Heart left ventricle (tissue), 16 donors: ENCODE data around the gene CNDP1. TPM values are rescaled to one million over a fixed set of nuclear protein-coding genes. Genes with fewer than 3 reads are reported as not detected.

Experiments
- ATAC-seq, 4 donors: fragments of 200-7000 bp; cut with Tn5 transposase; one replicate each; pipeline ENCODE4 v1.9.1; 2020 to 2022; ENCODE audit warnings: moderate library complexity in 4 of 4, mild to moderate bottlenecking in 3 of 4, moderate number of reproducible peaks in 1 of 4
- DNase-seq, 5 donors: peaks; one replicate each; pipeline ENCODE4 v3.0.0-alpha.2; 2020
- H3K27ac ChIP-seq, 12 donors: fragments of 200-600 bp; sonication (generic) in 4 of 12; one replicate each; pipeline versions ENCODE4 v1.5.0 to v1.8.0; 2016 to 2022; ENCODE audit warnings: mild to moderate bottlenecking in 2 of 12
- H3K27me3 ChIP-seq, 9 donors: fragments of 200-600 bp; sonication (generic) in 2 of 9; one replicate each; pipeline versions ENCODE4 v1.5.1 to v1.8.0; 2016 to 2022; ENCODE audit warnings: mild to moderate bottlenecking in 3 of 9
- H3K36me3 ChIP-seq, 9 donors: fragments of 200-600 bp; sonication (generic) in 2 of 9; one replicate each; pipeline versions ENCODE4 v1.5.0 to v1.8.0; 2018 to 2022; ENCODE audit warnings: mild to moderate bottlenecking in 2 of 9
- H3K4me1 ChIP-seq, 12 donors: fragments of 200-600 bp; sonication (generic) in 4 of 12; one replicate each; pipeline versions ENCODE4 v1.5.0 to v1.8.0; 2016 to 2022; ENCODE audit warnings: mild to moderate bottlenecking in 3 of 12
- H3K4me3 ChIP-seq, 12 donors: fragments of 200-600 bp; sonication (generic) in 4 of 12; one replicate each; pipeline versions ENCODE4 v1.5.0 to v1.8.0; 2017 to 2022; ENCODE audit warnings: mild to moderate bottlenecking in 9 of 12, moderate library complexity in 4 of 12
- H3K9me3 ChIP-seq, 12 donors: fragments of 200-600 bp; sonication (generic) in 4 of 12; one replicate each; pipeline versions ENCODE4 v1.5.0 to v1.8.0; 2016 to 2022; ENCODE audit warnings: mild to moderate bottlenecking in 1 of 12
- CTCF ChIP-seq, 12 donors: fragments of 200-600 bp; sonication (generic) in 4 of 12; IDR thresholded peaks; one replicate each; pipeline versions ENCODE4 v1.5.0 to v1.8.0; 2018 to 2022; ENCODE audit warnings: antibody characterized with exemption in 12 of 12, mild to moderate bottlenecking in 5 of 12
- POLR2A ChIP-seq, 2 donors: fragments of 450-650 bp; IDR thresholded peaks; one replicate each; pipeline ENCODE4 v1.6.1; 2017; ENCODE audit warnings: antibody characterized with exemption in 2 of 2, mild to moderate bottlenecking in 2 of 2, moderate library complexity in 2 of 2
- WGBS, 4 donors: extraction: QIAGEN DNeasy Blood & Tissue Kit in 2 of 4; methylation state at CpG; one replicate each; pipeline versions ENCODE4 v1.1.5 to v1.1.7; 2013 to 2018; 5-methylcytosine and 5-hydroxymethylcytosine counted together
- intact Hi-C, 10 donors: fragments of 100-400 bp; cut with DNase I; formaldehyde crosslinking; loops; one replicate each; pipeline versions ENCODE4 v1.11.1 to v1.14.2; 2022
- polyA plus RNA-seq, 2 donors: library from polyadenylated mRNA; stranded (reverse); fragments of 200-250 nt; gene quantifications; one replicate each; pipeline ENCODE4 v1.2.3, GENCODE V29; 2013
- total RNA-seq, 9 donors: library from RNA; depleted of rRNA in 2 of 9; stranded (reverse); fragments of >200 nt in 2 of 9; fragmentation: NEBNext Ultra II Directional in 3 of 9; extraction: Animal tissue kit (Norgen Biotek cat#: 25700) in 3 of 9; gene quantifications; one replicate each; pipeline versions ENCODE4 v1.1.0 to v1.2.4, GENCODE V29; 2016 to 2023
- donor health status: ischemic (EF 13 %, LVEDD 7.1; RV severe dilation, severe dysfunction).
- donor health status: healthy with polysubstance abuse.
- donor health status: DM: no; HTN: yes; CAD: no.
- donor health status: DM: no; HTN: no; CAD: no.
- donor health status: ischemic (EF 25% LVEDD 6.9; RV normal size, moderate dysfunction).
- donor health status: ischemic (EF 25% LVEDD 5.7; RV mildly dilated, moderate dysfunction).
- donor health status: healthy.
- donor health status: DM: yes; HTN: yes; CAD: no.
- donor health status: ischemic (EF 35%, LVEDD 5.7; RV mildly dilated, moderate dysfunction).
- donor health status: nonischemic (EF 11% LVEDD 7.7; RV severe dilation, severe dysfunction).
- donor health status: DM: yes; HTN: yes; CAD: no.
- donor health status: PGD.
- donor health status: ischemic (EF 29% LVEDD 5.4; RV normal size, mild dysfunction).
- donor health status: nonischemic (EF 23%, LVEDD 6.1; RV moderate dilation, normal function).

Gene CNDP1
- total and polyA plus RNA-seq, 11 donors, result 0.03 TPM; not detected in 10

GRCh38 chr18:74488864-74489263 lies 45.4 kb upstream of the CNDP1 start:
- TF ChIP-seq POLR2A (IDR thresholded peaks at IDR 0.05) (no peak), CTCF (IDR thresholded peaks at IDR 0.05) (no peak)
- H3K27ac ChIP-seq, result no peak overlapping the region
- ATAC-seq (no peak), DNase-seq (no peak)
- H3K27me3 ChIP-seq, result no peaks in the 10 kb centered on the region
- H3K36me3 ChIP-seq, result no peaks in the 10 kb centered on the region
- WGBS, 4 donors, result 90 to 95% (median 92%) methylated on average over 8 of the region's 8 CpGs
- intact Hi-C loops, result loop anchor here in 2 of 10 donors (5.0 kb wide), 2 partner anchors 37 to 292 kb away; no protein-coding TSS in a partner anchor
- peaks cover 0 to 4% (median 0%) of the 10 kb centered on the region in 12 donors for H3K9me3 ChIP-seq
- H3K4me1 ChIP-seq, result peaks cover 0 to 19% (median 7%) of the 10 kb centered on the region in 12 donors
- no peak overlapping the region for H3K4me3 ChIP-seq

- Histone ChIP-seq H3K27me3 (no peaks in the 10 kb centered on the region), H3K9me3 (peaks cover 0 to 4% (median 0%) of the 10 kb centered on the region in 12 donors), H3K36me3 (no peaks in the 10 kb centered on the region), H3K4me3 (peak overlapping the region in 1 of 12 donors; percentile 13), H3K27ac (no peak overlapping the region), H3K4me1 (peaks cover 0 to 19% (median 7%) of the 10 kb centered on the region in 12 donors)
- no peak for DNase-seq
- intact Hi-C loops, result loop anchor here (2.0 to 10.0 kb wide), 6 partner anchors 32 to 295 kb away; partner anchors contain the start of gene DIPK1C (in 2 of the 10)
- TF ChIP-seq POLR2A (IDR thresholded peaks at IDR 0.05), result no peak
- no peak for TF ChIP-seq CTCF (IDR thresholded peaks at IDR 0.05)
- WGBS, 4 donors, result 38 to 48% (median 44%) methylated on average over 7 of the region's 7 CpGs
- ATAC-seq, result no peak
Observed at GRCh38 chr18:74489676-74490075, 44.6 kb upstream of the CNDP1 start.

- Histone ChIP-seq H3K4me3 (no peak overlapping the region), H3K27me3 (no peaks in the 10 kb centered on the region), H3K9me3 (peaks cover 0 to 4% (median 0%) of the 10 kb centered on the region in 12 donors), H3K27ac (no peak overlapping the region), H3K36me3 (no peaks in the 10 kb centered on the region), H3K4me1 (peaks cover 0 to 18% (median 5%) of the 10 kb centered on the region in 12 donors)
- TF ChIP-seq POLR2A (IDR thresholded peaks at IDR 0.05) (no peak), CTCF (IDR thresholded peaks at IDR 0.05) (no peak)
- ATAC-seq, result no peak
- DNase-seq, result no peak
- intact Hi-C loops, result loop anchor here (2.0 to 10.0 kb wide), 6 partner anchors 35 to 297 kb away; partner anchors contain the start of gene DIPK1C (in 1 of the 10)
- 86 to 96% (median 95%) methylated on average over 3 of the region's 3 CpGs for WGBS, 4 donors
Observed at GRCh38 chr18:74492259-74492658, 42.0 kb upstream of the CNDP1 start.

- no peak for ATAC-seq
- 40 to 50% (median 42%) methylated on average over 1 of the region's 1 CpG for WGBS, 4 donors
- no peak overlapping the region for H3K4me3 ChIP-seq
- peaks cover 0 to 4% (median 0%) of the 10 kb centered on the region in 12 donors for H3K9me3 ChIP-seq
- H3K36me3 ChIP-seq, result peaks cover 0 to 6% (median 0%) of the 10 kb centered on the region in 9 donors
- H3K27ac ChIP-seq, result no peak overlapping the region
- H3K27me3 ChIP-seq, result no peaks in the 10 kb centered on the region
- peak in 2 of 5 donors; percentile 40 to 42 for DNase-seq
- intact Hi-C loops, result loop anchor here (1.0 to 10.0 kb wide), 8 partner anchors 36 to 299 kb away; partner anchors contain the start of gene DIPK1C (in 1 of the 10)
- H3K4me1 ChIP-seq, result peaks cover 0 to 26% (median 15%) of the 10 kb centered on the region in 12 donors
- TF ChIP-seq POLR2A (IDR thresholded peaks at IDR 0.05) (no peak), CTCF (IDR thresholded peaks at IDR 0.05) (peak; percentile 47 to 74 (median 64))
Observed at GRCh38 chr18:74493689-74494088, 40.6 kb upstream of the CNDP1 start.
